Gastrocnemius medialis (tissue), 4 donors: ENCODE results near the gene CD163L1.

ENCODE experiments used
- CTCF ChIP-seq, 5 experiments: fragments of 450-650 bp in 3 of 5; fragments of 200-600 bp in 2 of 5; sonication (generic) in 2 of 5; IDR thresholded peaks in 4 of 5; conservative IDR thresholded peaks in 1 of 5; 1 replicate in 4 of 5; 2 replicates in 1 of 5; pipeline ENCODE4 v1.5.1; 2016 to 2019; ENCODE audit warnings: antibody characterized with exemption in 5 of 5, mild to moderate bottlenecking in 3 of 5, moderate library complexity in 3 of 5
- POLR2A ChIP-seq, 2 donors: fragments of 450-650 bp; IDR thresholded peaks; one replicate each; pipeline ENCODE4 v1.6.1; 2017; ENCODE audit warnings: antibody characterized with exemption in 2 of 2, mild to moderate bottlenecking in 2 of 2, moderate library complexity in 2 of 2

- TF ChIP-seq POLR2A (IDR thresholded peaks at IDR 0.05) (no peak), CTCF (IDR thresholded peaks at IDR 0.05 in 4 of 5, conservative IDR thresholded peaks at IDR 0.05 in 1 of 5) (no peak)
Observed at GRCh38 chr12:7451756-7452155, 7.8 kb upstream of the CD163L1 start.
